ENCODE measurements around the gene GRIK3. TPM values are rescaled to one million over a fixed set of nuclear protein-coding genes. Genes with fewer than 3 reads are reported as not detected.

Gene GRIK3
- total RNA-seq, 1 experiment from 2014 or later = 5.5 TPM

GRCh38 chr1:37053173-37053572 lies 18.9 kb upstream of the GRIK3 start (continued):
- TF ChIP-seq GRHL2 (CRISPR knock-in tag; IDR thresholded peaks at IDR 0.05; ENCODE audit: insufficient replicate concordance, severe bottlenecking) (no peak), ZNF232 (CRISPR knock-in tag; IDR thresholded peaks at IDR 0.05) (no peak), ZMAT4 (CRISPR knock-in tag; IDR thresholded peaks at IDR 0.05) (no peak), ZNF317 (CRISPR knock-in tag; IDR thresholded peaks at IDR 0.05; ENCODE audit: borderline replicate concordance, low read depth) (no peak), ZBTB21 (CRISPR knock-in tag; IDR thresholded peaks at IDR 0.05; ENCODE audit: borderline replicate concordance) (no peak)

DNA sequence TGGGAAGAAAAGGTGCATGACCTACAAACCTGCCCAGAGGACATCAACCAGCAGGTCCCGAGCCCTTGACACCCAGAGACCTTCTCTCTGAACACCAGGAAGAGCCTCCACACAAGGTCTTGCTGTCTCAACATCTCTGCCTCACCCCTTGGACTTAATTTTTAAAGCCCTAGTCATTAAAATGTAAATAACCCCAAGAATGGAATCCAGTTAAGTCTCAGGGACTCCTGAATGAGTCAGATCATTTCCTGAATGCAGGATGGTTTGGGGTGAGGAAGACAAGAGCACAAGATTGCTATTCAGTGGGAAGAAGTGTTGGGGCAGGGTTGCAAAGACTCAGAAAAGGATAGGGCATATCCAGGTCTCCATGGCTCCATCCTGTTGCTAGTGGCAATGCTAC lies 17.8 kb upstream of the GRIK3 start:
- H3K27ac Mint-ChIP-seq = no peak overlapping the region
- no peak for ATAC-seq

More for the DNA sequence above, 17.8 kb upstream of the GRIK3 start:
- peaks cover 1% of the 10 kb centered on the region for H3K27me3 Mint-ChIP-seq (ENCODE audit: low read depth)
- no peak overlapping the region for H3K4me3 Mint-ChIP-seq
- no peak for TF ChIP-seq SP1 (CRISPR knock-in tag; conservative IDR thresholded peaks at IDR 0.05)
- TF ChIP-seq, protein P1, sequence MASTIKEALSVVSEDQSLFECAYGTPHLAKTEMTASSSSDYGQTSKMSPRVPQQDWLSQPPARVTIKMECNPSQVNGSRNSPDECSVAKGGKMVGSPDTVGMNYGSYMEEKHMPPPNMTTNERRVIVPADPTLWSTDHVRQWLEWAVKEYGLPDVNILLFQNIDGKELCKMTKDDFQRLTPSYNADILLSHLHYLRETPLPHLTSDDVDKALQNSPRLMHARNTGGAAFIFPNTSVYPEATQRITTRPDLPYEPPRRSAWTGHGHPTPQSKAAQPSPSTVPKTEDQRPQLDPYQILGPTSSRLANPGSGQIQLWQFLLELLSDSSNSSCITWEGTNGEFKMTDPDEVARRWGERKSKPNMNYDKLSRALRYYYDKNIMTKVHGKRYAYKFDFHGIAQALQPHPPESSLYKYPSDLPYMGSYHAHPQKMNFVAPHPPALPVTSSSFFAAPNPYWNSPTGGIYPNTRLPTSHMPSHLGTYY (CRISPR knock-in tag; IDR thresholded peaks at IDR 0.05) = no peak
- no peak for TF ChIP-seq CREB1 (CRISPR knock-in tag; IDR thresholded peaks at IDR 0.05)
- TF ChIP-seq FOXP1 (CRISPR knock-in tag; IDR thresholded peaks at IDR 0.05; ENCODE audit: borderline replicate concordance) = no peak
- TF ChIP-seq, protein P2, sequence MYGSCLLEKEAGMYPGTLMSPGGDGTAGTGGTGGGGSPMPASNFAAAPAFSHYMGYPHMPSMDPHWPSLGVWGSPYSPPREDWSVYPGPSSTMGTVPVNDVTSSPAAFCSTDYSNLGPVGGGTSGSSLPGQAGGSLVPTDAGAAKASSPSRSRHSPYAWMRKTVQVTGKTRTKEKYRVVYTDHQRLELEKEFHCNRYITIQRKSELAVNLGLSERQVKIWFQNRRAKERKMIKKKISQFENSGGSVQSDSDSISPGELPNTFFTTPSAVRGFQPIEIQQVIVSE (CRISPR knock-in tag; IDR thresholded peaks at IDR 0.05; ENCODE audit: borderline replicate concordance) = no peak
- no peak for TF ChIP-seq ZNF138 (CRISPR knock-in tag; conservative IDR thresholded peaks at IDR 0.05)
- no peak for TF ChIP-seq TEAD1 (CRISPR knock-in tag; IDR thresholded peaks at IDR 0.05)
- TF ChIP-seq FOXK1 (CRISPR knock-in tag; IDR thresholded peaks at IDR 0.05) = no peak
- no peak for TF ChIP-seq ATF1 (CRISPR knock-in tag; IDR thresholded peaks at IDR 0.05)
- no peak for TF ChIP-seq HMGA2 (CRISPR knock-in tag; IDR thresholded peaks at IDR 0.05)
- TF ChIP-seq NR1H2 (CRISPR knock-in tag; IDR thresholded peaks at IDR 0.05) = no peak
- TF ChIP-seq ZMAT4 (CRISPR knock-in tag; IDR thresholded peaks at IDR 0.05) = no peak
- TF ChIP-seq MLX (CRISPR knock-in tag; IDR thresholded peaks at IDR 0.05) = no peak
- no peak for TF ChIP-seq ZNF423 (CRISPR knock-in tag; IDR thresholded peaks at IDR 0.05)
- no peak for TF ChIP-seq MAX (CRISPR knock-in tag; IDR thresholded peaks at IDR 0.05)
- no peak for TF ChIP-seq ZBTB43 (CRISPR knock-in tag; IDR thresholded peaks at IDR 0.05)
- TF ChIP-seq ATF6 (CRISPR knock-in tag; IDR thresholded peaks at IDR 0.05) = no peak
- TF ChIP-seq, protein P3, sequence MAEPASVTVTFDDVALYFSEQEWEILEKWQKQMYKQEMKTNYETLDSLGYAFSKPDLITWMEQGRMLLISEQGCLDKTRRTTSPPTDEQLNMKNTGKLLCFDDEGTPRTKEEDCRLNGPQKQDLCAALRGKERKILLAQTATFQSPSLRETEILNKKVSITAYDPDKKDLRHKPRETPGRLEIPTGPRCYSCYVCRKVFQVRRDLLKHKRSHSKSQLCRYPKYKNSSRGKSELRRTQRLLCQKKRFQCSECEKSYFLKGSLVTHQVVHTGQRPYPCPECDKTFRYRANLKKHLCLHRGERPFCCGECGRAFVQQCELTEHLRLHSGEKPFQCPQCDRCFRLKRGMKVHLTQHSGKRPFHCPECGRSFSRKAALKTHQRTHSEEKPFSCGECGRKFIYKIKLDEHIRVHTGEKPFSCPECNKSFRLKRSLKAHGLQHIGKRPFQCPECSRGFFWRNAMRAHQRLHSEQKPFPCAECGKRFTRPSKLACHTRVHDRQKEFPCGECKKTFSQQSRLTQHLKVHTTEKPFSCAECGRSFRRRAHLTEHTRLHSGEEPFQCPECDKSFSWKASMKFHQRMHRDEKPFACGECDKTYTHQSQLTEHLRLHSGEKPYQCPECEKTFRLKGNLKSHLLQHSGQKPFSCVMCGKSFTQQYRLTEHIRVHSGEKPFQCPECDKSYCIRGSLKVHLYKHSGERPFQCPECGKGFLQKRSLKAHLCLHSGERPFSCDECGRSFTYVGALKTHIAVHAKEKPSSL (CRISPR knock-in tag; conservative IDR thresholded peaks at IDR 0.05) = no peak
- no peak for TF ChIP-seq KAT7 (CRISPR knock-in tag; IDR thresholded peaks at IDR 0.05; ENCODE audit: borderline replicate concordance)
- TF ChIP-seq, protein P4, sequence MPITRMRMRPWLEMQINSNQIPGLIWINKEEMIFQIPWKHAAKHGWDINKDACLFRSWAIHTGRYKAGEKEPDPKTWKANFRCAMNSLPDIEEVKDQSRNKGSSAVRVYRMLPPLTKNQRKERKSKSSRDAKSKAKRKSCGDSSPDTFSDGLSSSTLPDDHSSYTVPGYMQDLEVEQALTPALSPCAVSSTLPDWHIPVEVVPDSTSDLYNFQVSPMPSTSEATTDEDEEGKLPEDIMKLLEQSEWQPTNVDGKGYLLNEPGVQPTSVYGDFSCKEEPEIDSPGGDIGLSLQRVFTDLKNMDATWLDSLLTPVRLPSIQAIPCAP (CRISPR knock-in tag; IDR thresholded peaks at IDR 0.05) = no peak
- no peaks in the 10 kb centered on the region for H3K36me3 Mint-ChIP-seq
- DNase-seq (ENCODE audit: low spot score) = no peak
- CTCF ChIA-PET = interaction anchor here (0.9 kb wide), 1 partner anchor 16 kb away, joined by 3 read pairs; no protein-coding TSS in a partner anchor
- POLR2A ChIA-PET = no interaction called here
- peaks cover 35% of the 10 kb centered on the region for H3K4me1 Mint-ChIP-seq
- no peaks in the 10 kb centered on the region for H3K9me3 Mint-ChIP-seq

Data from WTC11 (cell line).